ENCODE data around the gene MAGEC3.

DNA sequence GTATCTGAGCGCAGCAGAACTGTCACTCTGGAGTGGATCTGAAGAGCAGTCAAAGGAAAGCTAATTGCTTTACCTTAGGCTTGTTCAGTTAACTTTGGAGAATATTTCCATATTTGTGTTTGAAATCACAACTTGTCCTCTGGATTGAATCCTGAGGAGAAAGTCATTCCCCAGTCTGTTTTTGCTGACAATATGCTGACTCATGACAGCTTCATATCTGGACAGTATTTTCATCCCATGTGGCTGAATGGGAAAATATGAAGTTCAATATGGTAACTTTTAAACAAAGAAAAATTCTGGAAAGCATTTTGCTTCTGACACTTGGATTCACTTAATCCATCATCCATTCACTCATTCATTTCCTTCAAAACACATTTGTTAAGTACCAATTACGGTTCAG, 46.3 kb upstream of the MAGEC3 start:
- TF ChIP-seq EP300 (IDR thresholded peaks at IDR 0.05) = no peak
- TF ChIP-seq, protein P1, sequence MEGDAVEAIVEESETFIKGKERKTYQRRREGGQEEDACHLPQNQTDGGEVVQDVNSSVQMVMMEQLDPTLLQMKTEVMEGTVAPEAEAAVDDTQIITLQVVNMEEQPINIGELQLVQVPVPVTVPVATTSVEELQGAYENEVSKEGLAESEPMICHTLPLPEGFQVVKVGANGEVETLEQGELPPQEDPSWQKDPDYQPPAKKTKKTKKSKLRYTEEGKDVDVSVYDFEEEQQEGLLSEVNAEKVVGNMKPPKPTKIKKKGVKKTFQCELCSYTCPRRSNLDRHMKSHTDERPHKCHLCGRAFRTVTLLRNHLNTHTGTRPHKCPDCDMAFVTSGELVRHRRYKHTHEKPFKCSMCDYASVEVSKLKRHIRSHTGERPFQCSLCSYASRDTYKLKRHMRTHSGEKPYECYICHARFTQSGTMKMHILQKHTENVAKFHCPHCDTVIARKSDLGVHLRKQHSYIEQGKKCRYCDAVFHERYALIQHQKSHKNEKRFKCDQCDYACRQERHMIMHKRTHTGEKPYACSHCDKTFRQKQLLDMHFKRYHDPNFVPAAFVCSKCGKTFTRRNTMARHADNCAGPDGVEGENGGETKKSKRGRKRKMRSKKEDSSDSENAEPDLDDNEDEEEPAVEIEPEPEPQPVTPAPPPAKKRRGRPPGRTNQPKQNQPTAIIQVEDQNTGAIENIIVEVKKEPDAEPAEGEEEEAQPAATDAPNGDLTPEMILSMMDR (IDR thresholded peaks at IDR 0.05) = no peak
